Lower leg skin (tissue), 4 donors: Measurements from ENCODE around the gene INHBC. TPM values are rescaled to one million over a fixed set of nuclear protein-coding genes. Genes with fewer than 3 reads are reported as not detected.
A peak's percentile ranks its signal among the peaks of the same experiment; 100 is the strongest.

ENCODE experiments used
- DNase-seq, 2 donors: peaks; one replicate each; pipeline ENCODE4 v3.0.0-alpha.2; 2019; ENCODE audit warnings: low spot score in 2 of 2
- H3K4me3 ChIP-seq: fragments of 200-600 bp; sonication (generic); 2 replicates; pipeline ENCODE4 v1.5.1; 2017; ENCODE audit warnings: mild to moderate bottlenecking, low read depth; ENCODE audit not compliant: poor library complexity, severe bottlenecking
- CTCF ChIP-seq, 3 donors: fragments of 450-650 bp; IDR thresholded peaks; one replicate each; pipeline ENCODE4 v1.5.1; 2016; ENCODE audit warnings: antibody characterized with exemption in 3 of 3, mild to moderate bottlenecking in 3 of 3, moderate library complexity in 2 of 3
- POLR2A ChIP-seq, 2 donors: fragments of 450-650 bp; IDR thresholded peaks; one replicate each; pipeline ENCODE4 v1.6.1; 2016 to 2017; ENCODE audit warnings: antibody characterized with exemption in 2 of 2, mild to moderate bottlenecking in 1 of 2, moderate library complexity in 1 of 2
- WGBS, 2 donors: methylation state at CpG; one replicate each; pipeline ENCODE4 v1.1.5; 2018; 5-methylcytosine and 5-hydroxymethylcytosine counted together
- intact Hi-C: fragments of 100-400 bp; cut with DNase I; formaldehyde crosslinking; loops from one replicate; pipeline ENCODE4 v1.15.0; 2023; ENCODE audit warnings: low total_unique reads
- total RNA-seq, 4 donors: library from RNA; depleted of rRNA; stranded (reverse); fragments of >200 nt; gene quantifications; one replicate each; pipeline ENCODE4 v1.1.0, GENCODE V29; 2016

The INHBC gene
- not detected for total RNA-seq

DNA sequence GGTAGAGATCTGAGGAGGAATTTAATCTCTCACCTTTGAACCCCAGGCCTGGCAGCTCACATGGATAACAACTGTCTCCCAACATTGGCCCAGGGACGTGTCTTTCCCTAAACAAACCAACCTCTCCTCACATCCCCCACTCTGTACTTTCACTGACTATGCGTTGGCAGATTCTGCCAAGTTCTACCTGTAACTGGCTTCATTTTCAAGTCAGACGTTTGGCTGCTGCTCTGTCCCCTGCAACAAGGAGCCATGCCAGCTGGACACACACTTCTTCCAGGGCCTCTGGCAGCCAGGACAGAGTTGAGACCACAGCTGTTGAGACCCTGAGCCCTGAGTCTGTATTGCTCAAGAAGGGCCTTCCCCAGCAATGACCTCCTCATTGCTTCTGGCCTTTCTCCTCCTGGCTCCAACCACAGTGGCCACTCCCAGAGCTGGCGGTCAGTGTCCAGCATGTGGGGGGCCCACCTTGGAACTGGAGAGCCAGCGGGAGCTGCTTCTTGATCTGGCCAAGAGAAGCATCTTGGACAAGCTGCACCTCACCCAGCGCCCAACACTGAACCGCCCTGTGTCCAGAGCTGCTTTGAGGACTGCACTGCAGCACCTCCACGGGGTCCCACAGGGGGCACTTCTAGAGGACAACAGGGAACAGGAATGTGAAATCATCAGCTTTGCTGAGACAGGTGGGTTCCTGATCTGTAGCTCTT, at the start of gene INHBC:
TSS of gene INHBC (plus strand) at position 268 of the 707 bp plus-strand sequence. CDS start at position 371, 103 bp downstream.
- DNase-seq: peak in 1 of 2 donors; percentile 77
- no peak within 1 kb of the TSS for H3K4me3 ChIP-seq
- intact Hi-C loops: no loop called here
- no peak for TF ChIP-seq CTCF (IDR thresholded peaks at IDR 0.05)
- 84 to 85% methylated on average over 7 to 8 of the region's 8 CpGs for WGBS, 2 donors

DNA sequence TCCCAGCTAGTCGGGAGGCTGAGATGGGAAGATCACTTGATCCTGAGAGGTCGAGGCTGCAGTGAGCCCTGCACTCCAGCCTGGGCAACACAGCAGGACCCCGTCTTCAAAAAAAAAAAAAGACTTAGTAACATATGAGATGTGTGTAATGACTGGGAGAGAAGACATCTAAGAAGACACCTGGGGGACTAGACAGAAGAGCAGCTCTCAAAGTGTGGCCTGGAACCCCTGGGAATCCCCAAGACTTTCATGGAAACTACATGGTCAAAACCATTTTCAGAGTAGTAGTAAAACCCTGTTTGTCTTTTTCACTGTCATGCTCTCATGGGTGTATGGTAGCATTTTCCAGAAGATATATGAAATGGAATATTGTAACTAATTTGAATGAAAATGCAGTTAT, 49.0 kb upstream of the INHBC start:
- TF ChIP-seq POLR2A (IDR thresholded peaks at IDR 0.05) (no peak), CTCF (IDR thresholded peaks at IDR 0.05) (no peak)
- intact Hi-C loops: no loop called here
- no peak for DNase-seq
- H3K4me3 ChIP-seq: no peak overlapping the region
- WGBS, 2 donors: 99 to 100% methylated on average over 3 of the region's 3 CpGs

DNA sequence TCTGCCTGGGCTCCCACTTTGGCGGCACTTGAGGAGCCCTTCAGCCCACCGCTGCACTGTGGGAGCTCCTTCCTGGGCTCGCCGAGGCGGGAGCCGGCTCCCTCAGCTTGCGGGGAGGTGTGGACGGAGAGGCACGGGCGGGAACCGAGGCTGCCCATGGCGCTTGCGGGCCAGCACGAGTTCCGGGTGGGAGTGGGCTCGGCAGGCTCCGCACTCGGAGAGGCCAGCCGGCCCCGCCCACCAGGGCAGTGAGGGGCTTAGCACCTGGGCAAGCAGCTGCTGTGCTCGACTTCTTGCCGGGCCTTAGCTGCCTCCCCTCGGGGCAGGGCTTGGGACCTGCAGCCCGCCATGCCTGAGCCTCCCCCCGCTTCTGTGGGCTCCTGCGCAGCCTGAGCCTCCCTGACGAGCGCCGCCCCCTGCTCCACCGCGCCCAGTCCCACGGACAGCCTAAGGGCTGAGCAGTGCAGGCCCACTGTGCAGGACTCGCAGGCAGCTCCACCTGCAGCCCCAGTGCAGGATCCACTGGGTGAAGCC, 48.3 kb upstream of the INHBC start:
- intact Hi-C loops: no loop called here
- no peak overlapping the region for H3K4me3 ChIP-seq
- no peak for DNase-seq
- WGBS, 2 donors: 95 to 96% methylated on average over 11 to 29 of the region's 33 CpGs
- TF ChIP-seq CTCF (IDR thresholded peaks at IDR 0.05) (no peak), POLR2A (IDR thresholded peaks at IDR 0.05) (no peak)

DNA sequence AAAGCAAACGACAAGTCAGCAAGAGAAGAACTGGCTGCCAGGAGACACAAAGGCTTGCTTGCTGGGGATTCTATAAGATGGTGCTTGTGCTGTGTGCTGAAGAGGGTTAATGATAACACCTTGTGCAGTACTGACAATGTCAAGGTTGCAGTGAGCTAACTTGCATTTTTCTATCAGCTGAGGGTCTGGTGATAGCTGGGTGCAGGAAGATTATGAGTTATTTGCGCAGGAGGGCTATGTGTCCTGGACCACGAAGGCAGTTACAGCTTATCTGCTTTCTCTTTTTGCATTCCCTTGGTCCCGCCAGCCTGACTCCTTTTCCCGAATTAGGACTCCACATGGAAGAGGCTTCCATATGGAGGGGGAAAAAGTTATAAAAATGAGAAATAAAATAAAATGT, 46.2 kb upstream of the INHBC start:
- TF ChIP-seq POLR2A (IDR thresholded peaks at IDR 0.05): no peak
- TF ChIP-seq CTCF (IDR thresholded peaks at IDR 0.05): no peak
- no peak for DNase-seq
- H3K4me3 ChIP-seq: no peak overlapping the region
- WGBS, 2 donors: 92 to 96% methylated on average over 5 of the region's 5 CpGs
- intact Hi-C loops: no loop called here

- DNase-seq: no peak
- no peak overlapping the region for H3K4me3 ChIP-seq
- intact Hi-C loops: no loop called here
- WGBS, 2 donors: 37 to 38% methylated on average over 3 of the region's 3 CpGs
- TF ChIP-seq CTCF (IDR thresholded peaks at IDR 0.05) (no peak), POLR2A (IDR thresholded peaks at IDR 0.05) (no peak)
Measured at GRCh38 chr12:57389033-57389432, 45.6 kb upstream of the INHBC start.

GRCh38 chr12:57390174-57390573, 44.4 kb upstream of the INHBC start:
- H3K4me3 ChIP-seq: no peak overlapping the region
- intact Hi-C loops: no loop called here
- TF ChIP-seq POLR2A (IDR thresholded peaks at IDR 0.05) (no peak), CTCF (IDR thresholded peaks at IDR 0.05) (no peak)
- 93 to 96% methylated on average over 2 of the region's 2 CpGs for WGBS, 2 donors
- DNase-seq: no peak
